HG03558 (cell line): ENCODE results near the gene CDC14A.

Experiments used
- ATAC-seq: cut with Tn5 transposase; IDR thresholded peaks from one replicate; pipeline ENCODE4 v1.9.1; 2021; ENCODE audit warnings: moderate number of reproducible peaks; ENCODE audit not compliant: unreplicated experiment; ENCODE audit errors: extremely low read depth

Gene CDC14A

DNA sequence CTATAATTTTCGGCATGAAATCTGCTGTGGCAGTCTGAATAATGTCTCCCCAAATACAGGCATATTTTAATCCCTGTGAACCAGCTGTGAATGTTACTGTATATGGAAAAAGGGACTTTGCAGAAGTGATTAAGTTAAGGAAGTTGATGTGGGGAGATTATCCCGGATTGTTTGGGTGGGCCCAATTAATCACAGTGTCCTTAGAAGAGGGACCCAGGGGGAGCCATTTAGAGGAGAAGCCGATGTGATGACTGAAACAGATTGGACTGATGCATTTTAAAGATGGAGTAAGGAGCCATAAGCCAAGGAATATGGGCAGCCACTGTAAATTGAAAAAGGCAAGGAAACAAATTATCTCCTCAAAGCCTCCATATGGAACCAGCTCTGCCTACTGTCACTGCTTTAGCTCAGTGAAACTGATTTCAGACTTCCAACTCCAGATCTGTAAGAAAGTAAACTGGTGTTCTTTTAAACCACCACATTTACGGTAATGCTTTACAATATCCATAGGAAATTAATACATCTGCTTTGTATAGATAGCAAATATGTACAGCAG is 124.5 kb downstream of the CDC14A start:
- ATAC-seq: no peak

DNA sequence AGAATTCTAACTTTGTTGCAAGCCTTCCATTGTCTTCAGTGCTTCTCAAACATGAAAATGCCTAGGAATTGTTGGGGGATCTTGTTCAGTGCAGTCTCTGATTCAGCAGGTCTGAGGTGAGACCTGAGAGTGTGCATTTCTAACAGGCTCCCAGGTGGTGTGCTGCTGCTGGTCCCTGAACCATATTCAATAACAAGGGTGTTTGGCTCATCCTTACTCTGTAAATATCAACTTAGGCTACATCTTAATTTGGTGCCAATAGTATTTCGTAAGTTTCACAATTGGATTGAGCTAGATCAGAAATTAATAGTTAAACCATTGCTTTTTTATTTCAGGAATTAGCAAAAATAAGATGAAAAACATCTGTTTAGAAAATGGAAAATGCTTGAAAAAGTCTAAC is 126.5 kb downstream of the CDC14A start:
- no peak for ATAC-seq

DNA sequence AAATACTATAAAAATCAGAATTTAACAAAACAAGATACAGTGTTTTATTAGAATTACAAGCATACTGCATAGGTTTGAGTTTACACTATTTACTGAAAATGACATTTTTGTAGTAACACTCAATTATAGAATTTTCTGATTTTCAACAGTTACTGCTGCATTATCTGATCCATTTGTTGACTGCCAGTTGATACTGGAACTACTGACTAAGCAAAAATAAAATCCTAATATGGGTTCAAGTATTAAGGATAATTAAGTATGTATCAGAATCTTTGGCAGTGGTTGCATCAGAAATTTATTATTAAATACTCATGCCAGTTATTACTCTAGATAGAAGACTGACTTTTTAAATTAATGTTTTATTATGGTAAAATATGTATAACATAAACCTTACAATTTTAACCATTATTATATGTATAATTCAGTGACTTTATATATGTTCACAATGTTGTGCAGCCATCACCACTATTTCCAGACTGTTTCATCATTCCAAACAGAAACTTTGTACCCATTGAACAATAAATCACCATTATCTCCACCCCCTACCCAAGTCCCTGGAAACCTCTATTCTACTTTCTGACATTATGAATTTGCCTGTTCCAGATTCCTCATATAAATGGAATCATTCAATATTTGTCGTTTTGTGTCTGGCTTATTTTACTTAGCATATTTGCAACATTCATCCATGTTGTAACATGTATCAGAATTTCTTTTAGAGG is 127.5 kb downstream of the CDC14A start:
- no peak for ATAC-seq

DNA sequence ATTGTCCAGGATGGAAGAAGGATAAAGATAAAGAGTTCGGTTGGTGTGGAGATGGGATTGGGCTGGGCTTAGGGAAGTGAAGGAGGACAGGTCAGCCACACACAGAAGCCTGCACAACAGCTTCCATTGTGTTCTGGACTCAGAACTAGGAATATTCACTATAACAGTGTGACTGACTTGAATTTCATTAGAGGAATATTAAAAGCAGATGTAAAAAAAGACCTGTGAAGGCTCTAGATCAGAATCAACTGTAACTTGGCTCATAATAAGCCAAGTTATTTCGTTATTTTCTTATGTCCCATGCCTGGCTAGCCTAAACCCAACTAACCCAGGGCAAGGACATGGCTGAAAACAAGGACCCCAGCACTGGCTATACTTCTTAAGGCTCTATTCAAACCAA is 129.0 kb downstream of the CDC14A start:
- no peak for ATAC-seq

DNA sequence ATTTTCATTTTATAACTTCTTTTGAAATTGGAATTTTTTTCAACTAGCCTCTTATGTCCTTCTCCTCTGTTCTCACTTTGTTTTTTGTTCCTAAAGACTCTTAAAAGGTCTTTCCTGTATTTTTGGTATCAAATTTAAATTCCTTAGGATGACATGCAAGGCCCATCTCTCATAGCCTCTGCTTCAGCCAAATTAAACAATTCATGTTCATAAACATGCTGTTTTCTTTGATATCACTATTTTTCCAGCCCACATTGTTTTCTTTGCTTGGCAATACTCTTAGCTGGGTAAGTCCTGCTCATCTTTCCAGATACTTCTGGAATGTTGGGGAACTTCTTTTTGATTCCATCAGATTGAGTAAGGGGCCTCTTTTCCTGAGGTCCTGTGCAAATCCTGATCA is 129.9 kb downstream of the CDC14A start:
- no peak for ATAC-seq

DNA sequence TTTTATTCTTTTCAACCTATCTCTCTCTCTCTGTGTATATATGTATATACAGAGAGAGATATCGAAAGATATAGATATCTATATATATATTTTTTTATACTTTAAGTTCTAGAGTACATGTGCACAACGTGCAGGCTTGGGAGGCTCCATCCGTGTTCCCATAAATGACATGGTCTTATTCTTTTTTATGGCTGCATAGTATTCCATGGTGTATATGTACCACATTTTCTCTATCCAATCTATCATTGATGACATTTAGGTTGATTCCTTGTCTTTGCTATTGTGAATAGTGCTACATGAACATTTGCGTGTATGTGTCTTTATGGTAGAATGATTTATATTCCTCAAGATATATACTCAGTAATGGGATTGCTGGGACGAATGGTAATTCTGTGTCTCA is 130.4 kb downstream of the CDC14A start:
- no peak for ATAC-seq

DNA sequence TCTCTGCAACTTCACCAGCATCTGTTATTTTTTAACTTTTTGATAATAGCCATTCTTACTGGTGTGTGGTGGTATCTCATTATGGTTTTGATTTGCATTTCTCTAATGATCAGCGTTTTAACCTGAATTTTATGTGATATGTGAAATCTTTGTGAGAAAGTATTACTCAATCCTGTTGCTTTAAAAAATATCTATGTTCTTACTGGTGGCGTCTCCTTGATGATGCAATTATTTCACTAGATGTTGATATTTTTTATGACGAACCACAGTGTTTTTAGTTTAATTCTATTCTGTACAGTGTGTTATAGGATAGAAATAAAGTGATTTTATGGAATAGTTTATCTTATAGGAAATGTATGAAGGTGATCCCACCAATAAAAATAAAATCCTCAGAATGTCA is 130.9 kb downstream of the CDC14A start:
- no peak for ATAC-seq

DNA sequence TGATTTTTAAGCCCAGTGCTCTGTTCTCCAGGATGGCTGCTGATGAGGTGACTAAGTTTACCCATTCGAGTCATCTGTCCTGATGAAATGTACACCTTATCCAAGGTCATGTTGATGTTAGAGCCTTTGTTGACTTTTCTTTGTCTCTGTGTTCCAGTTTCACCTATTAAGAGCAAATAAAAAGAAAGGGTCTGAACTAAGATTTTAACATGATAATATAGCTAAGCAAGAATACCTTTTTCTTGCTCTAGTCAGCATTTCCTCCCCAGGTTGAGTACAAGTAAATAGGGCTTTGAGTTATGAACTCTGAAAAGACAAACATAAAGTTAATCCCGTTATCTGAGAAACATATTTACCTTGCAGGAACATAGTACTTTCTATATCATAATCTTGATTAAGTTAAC is 133.6 kb downstream of the CDC14A start:
- ATAC-seq: no peak

DNA sequence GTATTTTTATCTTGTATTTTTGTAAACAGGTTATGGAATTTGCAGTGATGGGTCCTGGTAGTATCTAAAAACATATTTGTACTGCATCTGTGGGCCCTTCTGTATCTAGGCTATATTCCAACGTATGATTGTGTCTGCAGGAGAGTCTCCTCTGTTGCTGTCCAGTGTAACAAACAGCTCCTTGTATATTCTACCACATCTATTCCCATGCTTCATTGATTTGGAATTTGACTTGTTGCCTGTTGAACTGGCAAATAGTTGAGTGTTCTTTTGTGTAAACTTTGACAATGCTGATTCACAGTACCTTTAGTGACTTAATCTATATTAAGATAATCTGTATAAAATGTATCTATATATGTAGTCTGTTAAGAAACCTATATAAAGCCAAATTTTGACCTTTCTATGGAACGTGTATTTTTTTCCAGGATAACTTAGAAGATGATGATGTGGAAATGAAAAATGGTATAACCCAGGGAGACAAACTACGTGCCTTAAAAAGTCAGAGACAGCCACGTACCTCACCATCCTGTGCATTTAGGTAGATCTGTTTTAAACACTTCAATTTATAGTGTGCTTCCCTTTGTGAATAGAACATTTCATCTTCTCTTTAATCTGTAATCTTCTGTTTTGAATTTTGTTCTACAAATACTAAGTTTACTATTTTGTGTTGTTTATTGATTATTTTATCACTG is 142.2 kb downstream of the CDC14A start:
- ATAC-seq: no peak

DNA sequence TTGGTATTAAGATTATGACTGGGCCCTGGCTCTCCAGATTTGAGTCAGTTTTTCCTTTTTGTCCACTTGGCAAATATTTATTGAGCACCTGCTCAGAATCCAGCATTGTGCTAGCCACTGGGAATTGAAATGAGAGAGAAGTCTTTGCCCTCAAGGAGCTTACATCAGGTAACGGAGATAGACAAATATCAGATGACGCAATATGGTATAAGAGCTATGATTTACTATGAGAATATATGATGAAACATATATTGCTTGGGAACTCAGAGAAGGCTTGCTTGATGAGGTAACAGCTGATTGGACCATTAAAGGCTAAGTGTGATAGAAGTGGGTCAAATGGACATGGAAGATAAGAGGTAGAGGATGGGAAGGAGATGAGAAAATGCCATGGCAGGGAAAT is 144.6 kb downstream of the CDC14A start:
- ATAC-seq: no peak

DNA sequence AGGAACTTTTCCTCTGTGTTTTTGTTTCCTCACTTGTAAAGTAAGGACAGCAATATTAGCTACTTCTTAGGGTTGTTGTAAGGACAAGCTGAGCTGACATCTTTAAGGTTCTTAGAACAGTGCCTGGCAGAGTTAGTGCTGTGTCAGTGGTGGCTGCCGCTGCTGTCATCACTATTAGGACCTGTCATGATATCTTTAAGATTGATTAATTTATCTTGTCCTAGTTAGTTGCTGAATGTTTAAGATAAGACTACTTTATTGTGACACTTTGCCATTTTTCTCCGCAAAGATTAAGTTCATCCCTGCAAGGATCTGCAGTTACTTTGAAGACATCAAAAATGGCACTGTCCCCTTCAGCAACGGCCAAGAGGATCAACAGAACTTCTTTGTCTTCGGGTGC is 145.5 kb downstream of the CDC14A start:
- no peak for ATAC-seq

DNA sequence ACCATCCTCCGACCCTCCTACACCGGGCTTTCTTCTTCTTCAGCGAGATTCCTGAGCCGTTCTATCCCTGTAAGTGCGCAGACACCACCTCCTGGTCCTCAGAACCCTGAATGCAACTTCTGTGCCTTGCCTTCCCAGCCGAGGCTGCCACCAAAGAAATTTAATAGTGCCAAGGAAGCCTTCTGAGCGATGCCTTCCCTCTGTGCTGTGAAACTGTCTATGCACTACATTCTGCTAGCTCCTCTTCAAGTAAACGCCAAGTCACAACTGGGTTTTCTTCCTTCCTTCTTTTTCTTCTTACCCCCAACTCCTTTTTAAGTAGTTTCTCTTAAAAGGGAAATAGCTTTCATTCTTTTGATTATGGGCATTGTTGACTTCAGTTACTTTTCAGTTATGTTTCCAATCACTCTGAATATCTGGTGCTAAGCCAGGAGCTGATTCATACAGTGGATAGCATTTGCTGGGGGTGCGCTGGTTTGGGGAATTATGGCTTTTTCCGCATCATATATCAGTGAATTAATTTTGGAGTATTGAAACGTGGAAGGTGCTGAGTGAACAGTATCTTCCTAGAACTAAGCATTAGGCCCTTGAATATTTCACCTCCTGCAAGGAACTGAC is 147.0 kb downstream of the CDC14A start:
- ATAC-seq: no peak

DNA sequence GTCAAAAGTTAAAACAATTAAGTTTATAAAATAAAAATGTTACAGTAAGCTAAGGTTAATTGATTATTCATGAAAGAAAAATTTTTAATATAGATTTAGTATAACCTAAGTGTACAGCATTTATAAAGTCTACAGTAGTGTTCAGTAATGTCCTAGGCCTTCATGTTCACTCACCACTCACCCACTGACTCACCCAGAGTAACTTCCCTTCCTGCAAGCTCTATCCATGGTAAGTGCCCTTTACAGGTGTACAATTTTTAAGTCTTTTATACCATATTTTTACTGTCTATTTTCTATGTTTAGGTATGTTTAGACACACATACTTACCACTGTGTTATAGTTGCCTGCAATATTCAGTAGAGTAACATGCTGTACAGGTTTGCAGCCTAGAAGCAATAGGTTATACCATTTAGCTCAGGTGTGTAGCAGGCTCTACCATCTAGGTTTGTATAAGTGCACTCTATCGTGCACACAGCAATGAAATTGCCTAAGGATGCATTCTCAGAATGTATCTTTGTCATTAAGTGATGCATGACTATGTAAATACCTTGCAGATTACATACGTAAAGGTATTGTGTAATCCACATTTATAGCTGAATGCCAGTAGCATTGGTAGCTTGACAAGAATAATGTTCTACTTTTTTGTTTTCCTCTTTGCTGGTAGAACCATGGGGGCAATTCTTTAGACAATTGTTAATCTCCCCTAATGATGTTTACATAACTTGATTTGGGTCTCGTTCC is 149.9 kb downstream of the CDC14A start:
- ATAC-seq: no peak

DNA sequence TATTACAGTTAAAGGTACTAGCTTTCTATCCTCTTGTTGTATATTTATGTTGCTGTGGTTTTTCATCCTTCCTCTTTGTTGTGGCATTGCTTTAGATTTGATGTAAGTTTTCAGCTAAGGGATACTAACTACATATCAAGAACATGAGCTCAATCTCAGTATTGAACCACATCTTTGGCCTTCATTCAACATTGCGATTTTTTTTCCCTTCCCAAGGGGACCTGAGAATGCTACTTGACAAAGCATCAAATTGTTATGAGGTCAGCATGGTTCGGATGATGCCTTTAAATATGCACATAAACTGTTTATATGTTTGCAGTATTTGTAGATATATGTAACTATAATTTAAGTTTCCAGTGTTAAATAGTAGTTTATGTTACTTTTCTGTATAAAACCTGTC is 153.9 kb downstream of the CDC14A start:
- no peak for ATAC-seq

DNA sequence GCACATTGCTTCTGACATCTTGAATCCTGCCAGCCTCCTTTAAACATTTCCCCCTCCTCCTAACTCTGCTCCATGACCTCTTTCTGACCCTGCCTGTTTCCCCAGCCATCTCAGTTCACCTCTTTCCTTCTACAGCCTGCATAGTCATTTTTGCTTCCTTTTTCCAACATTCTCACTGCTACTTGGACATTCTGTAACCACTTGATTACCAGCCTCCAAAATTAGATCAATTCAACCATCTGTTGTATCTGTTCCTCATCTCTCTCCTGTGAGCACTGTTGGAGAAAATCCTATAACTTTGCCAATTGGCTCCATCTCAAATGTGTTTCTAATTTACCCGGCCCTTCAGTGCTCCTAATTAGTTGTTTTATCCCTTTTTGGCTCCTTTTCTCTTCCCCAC is 158.1 kb downstream of the CDC14A start:
- no peak for ATAC-seq

DNA sequence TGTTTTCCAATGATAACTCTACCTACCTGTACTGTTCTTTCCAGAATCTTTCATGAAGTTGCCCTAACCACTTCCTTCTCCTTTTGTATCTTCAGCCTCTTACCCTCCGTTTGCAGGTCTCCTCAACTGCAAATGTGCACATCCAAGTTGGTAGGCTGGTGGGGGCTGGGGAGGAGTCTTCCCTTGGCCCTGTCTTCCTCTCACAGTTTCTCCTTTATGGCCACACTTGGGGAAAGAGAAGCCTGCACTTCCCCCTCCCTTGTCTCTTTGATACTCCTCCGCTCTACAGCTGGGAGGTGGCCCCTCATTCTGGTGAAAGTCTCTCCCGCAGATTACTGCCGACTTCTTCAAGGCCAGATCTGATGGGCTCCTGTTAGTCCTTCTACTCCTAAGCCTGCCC is 158.8 kb downstream of the CDC14A start:
- ATAC-seq: no peak

DNA sequence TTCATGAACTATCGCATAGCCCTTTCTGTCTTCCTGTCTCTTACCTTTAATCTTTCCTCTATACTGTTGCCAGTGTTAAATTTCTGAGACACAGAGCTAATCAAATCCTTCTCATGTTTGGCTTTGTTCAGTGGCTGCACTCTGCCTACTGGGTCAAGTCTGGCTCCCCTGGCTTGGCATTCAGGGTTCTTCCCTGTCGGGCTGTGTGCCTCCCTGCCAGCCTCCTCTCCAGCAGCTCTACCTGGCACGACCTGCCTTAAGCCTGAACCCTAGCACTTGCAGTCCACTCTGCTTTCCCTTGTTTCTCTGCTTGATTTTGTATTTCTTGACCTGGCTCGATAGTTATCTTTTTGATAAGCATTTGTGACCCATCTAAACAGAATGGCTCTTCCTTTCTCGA is 159.5 kb downstream of the CDC14A start:
- no peak for ATAC-seq

DNA sequence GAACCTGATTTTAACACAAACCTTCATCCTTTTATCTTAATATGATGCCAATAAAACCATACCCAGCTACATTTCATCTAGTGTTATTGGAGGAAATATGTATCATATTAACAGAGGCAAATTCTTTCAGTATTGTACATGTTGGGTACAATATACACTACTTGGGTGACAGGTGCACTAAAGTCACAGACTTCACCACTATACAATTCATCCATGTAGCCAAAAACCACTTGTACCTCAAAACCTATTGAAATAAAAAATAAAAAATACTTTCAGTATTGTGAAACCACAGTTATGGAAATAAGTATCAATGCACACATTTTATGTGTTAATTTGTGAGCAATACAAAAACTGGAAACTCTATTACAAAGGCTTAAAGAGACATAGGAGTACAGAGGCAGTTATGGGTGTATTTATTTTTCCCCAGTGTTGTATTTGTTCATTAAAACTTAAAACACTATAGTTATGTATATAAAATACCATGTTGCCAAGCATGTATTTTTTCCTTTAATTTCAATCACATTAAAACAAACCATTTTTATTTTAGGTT is 160.6 kb downstream of the CDC14A start:
- no peak for ATAC-seq

DNA sequence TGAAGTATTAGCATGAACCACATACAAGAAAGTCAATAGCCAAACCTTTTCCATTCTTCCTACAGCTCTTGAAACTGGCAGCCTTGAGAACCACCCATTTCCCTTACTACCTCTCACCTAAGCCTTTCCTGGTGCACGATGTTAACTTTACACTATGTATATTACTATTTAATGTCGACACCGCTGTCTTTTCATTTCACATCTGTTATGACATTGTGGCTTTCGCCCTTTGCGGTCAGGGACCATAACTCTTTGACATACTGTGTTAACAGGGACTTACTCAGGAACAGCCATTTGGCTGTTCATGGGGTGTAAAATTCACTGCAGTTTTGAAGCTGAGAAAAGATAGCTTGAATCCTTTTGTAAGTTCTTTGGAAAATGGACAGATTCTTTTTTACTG is 164.6 kb downstream of the CDC14A start:
- no peak for ATAC-seq

DNA sequence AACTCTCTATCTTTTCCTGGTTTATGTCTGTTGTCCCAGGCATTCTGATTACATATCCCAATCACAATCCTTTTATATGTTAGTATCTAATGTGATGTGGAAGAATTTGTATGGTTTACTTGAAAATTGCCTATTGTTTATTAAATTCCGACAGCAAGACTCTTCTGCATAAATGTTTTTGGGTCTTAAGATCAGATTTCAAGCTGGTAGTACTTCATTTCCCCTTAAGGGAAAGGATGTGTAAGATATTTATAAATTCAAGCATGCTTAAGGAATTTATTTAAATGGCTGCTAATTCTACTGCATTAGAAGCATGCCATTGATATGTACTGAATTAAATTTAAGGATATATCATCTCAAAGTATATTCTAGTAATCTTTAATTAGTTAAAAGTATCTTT is 165.2 kb downstream of the CDC14A start:
- ATAC-seq: no peak
